IMR-90 (cell line): ENCODE measurements around the gene HDAC9.

ENCODE experiments used
- BHLHE40 ChIP-seq: fragments of 150-350 bp; IDR thresholded peaks from 2 replicates; pipeline ENCODE4 v1.6.1; 2016; ENCODE audit warnings: mild to moderate bottlenecking, low read depth, low read length
- CEBPB ChIP-seq: IDR thresholded peaks from 2 replicates; pipeline ENCODE4 v1.6.1; 2012; ENCODE audit warnings: low read depth, low read length, improper control_type of control experiment
- CHD1 ChIP-seq: IDR thresholded peaks from 2 replicates; pipeline ENCODE4 v1.6.1; 2012; ENCODE audit warnings: low read depth, low read length, improper control_type of control experiment
- MAFK ChIP-seq: IDR thresholded peaks from 2 replicates; pipeline ENCODE4 v1.6.1; 2012; ENCODE audit warnings: low read depth, low read length, improper control_type of control experiment
- MAZ ChIP-seq: IDR thresholded peaks from 2 replicates; pipeline ENCODE4 v1.6.1; 2012; ENCODE audit warnings: low read depth, mild to moderate bottlenecking, low read length, improper control_type of control experiment, moderate library complexity, borderline replicate concordance
- MXI1 ChIP-seq: IDR thresholded peaks from 2 replicates; pipeline ENCODE4 v1.6.1; 2012; ENCODE audit warnings: low read depth, mild to moderate bottlenecking, low read length, moderate library complexity, borderline replicate concordance
- POLR2A ChIP-seq: IDR thresholded peaks from 2 replicates; pipeline ENCODE4 v1.6.1; 2012; ENCODE audit warnings: mild to moderate bottlenecking, low read depth, low read length
- RAD21 ChIP-seq: IDR thresholded peaks from 2 replicates; pipeline ENCODE4 v1.6.1; 2012; ENCODE audit warnings: low read length, improper control_type of control experiment
- RCOR1 ChIP-seq: IDR thresholded peaks from 2 replicates; pipeline ENCODE4 v1.6.1; 2012; ENCODE audit warnings: mild to moderate bottlenecking, low read length, improper control_type of control experiment; ENCODE audit not compliant: insufficient replicate concordance
- RFX5 ChIP-seq: IDR thresholded peaks from 2 replicates; pipeline ENCODE4 v1.8.0; 2012; ENCODE audit warnings: low read depth, mild to moderate bottlenecking, low read length, moderate library complexity
- SMC3 ChIP-seq: fragments of 150-350 bp; IDR thresholded peaks from 2 replicates; pipeline ENCODE4 v1.6.1; 2016; ENCODE audit warnings: low read depth, mild to moderate bottlenecking, antibody characterized with exemption, low read length, moderate library complexity
- TF ChIP-seq, protein P1 (sequence below): conservative IDR thresholded peaks from 2 replicates; pipeline ENCODE4 v1.5.1; 2012; ENCODE audit warnings: mild to moderate bottlenecking, low read depth, low read length, improper control_type of control experiment
- TF ChIP-seq, protein P2 (sequence below): fragments of 150-350 bp; IDR thresholded peaks from 2 replicates; pipeline ENCODE4 v1.6.1; 2016; ENCODE audit warnings: low read depth, mild to moderate bottlenecking, low read length, moderate library complexity, borderline replicate concordance
- TF ChIP-seq, protein P3 (sequence below): fragments of 150-350 bp; IDR thresholded peaks from 2 replicates; pipeline ENCODE4 v1.6.1; 2017; ENCODE audit warnings: mild to moderate bottlenecking, antibody characterized with exemption, low read length, low read depth

DNA sequence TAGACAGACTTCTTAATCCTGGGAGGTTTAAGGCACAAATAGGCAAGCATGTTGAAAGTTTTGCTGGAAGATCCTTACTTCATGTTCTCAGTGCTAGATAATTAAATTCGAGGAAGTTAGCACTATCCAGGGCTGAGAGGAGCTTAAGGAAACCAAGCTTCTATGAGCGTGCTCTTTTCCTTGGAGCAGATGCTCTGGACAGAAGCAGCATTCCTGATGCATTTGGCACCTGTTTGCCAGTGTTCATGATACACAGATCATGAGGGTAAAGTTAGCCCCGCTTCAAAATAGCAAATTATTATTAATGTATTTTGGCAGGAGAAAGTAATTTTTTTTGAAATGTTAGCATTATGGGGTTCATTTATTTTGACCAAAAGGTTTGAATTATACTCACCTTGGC lies 9.4 kb downstream of the HDAC9 start:
- TF ChIP-seq, protein P1, sequence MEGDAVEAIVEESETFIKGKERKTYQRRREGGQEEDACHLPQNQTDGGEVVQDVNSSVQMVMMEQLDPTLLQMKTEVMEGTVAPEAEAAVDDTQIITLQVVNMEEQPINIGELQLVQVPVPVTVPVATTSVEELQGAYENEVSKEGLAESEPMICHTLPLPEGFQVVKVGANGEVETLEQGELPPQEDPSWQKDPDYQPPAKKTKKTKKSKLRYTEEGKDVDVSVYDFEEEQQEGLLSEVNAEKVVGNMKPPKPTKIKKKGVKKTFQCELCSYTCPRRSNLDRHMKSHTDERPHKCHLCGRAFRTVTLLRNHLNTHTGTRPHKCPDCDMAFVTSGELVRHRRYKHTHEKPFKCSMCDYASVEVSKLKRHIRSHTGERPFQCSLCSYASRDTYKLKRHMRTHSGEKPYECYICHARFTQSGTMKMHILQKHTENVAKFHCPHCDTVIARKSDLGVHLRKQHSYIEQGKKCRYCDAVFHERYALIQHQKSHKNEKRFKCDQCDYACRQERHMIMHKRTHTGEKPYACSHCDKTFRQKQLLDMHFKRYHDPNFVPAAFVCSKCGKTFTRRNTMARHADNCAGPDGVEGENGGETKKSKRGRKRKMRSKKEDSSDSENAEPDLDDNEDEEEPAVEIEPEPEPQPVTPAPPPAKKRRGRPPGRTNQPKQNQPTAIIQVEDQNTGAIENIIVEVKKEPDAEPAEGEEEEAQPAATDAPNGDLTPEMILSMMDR: no peak
- no peak for TF ChIP-seq POLR2A
- no peak for TF ChIP-seq SMC3
- no peak for TF ChIP-seq BHLHE40
- TF ChIP-seq RAD21: no peak
- TF ChIP-seq CEBPB: no peak
- TF ChIP-seq, protein P2, sequence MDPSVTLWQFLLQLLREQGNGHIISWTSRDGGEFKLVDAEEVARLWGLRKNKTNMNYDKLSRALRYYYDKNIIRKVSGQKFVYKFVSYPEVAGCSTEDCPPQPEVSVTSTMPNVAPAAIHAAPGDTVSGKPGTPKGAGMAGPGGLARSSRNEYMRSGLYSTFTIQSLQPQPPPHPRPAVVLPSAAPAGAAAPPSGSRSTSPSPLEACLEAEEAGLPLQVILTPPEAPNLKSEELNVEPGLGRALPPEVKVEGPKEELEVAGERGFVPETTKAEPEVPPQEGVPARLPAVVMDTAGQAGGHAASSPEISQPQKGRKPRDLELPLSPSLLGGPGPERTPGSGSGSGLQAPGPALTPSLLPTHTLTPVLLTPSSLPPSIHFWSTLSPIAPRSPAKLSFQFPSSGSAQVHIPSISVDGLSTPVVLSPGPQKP: no peak
- TF ChIP-seq, protein P3, sequence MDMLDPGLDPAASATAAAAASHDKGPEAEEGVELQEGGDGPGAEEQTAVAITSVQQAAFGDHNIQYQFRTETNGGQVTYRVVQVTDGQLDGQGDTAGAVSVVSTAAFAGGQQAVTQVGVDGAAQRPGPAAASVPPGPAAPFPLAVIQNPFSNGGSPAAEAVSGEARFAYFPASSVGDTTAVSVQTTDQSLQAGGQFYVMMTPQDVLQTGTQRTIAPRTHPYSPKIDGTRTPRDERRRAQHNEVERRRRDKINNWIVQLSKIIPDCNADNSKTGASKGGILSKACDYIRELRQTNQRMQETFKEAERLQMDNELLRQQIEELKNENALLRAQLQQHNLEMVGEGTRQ: no peak
- TF ChIP-seq MAFK: no peak
- TF ChIP-seq RFX5: no peak
- TF ChIP-seq MAZ: no peak
- TF ChIP-seq CHD1: no peak
- TF ChIP-seq RCOR1: no peak
- TF ChIP-seq MXI1: no peak
